RWPE2 (cell line): ENCODE measurements around the gene TAF11L9.
"Not testable (repeated sequence)": the region's sequence is repeated elsewhere in the genome, so short reads cannot be mapped to it uniquely, and the experiment has no call there.

Source experiments
- ATAC-seq: fragments of 200-7000 bp; cut with Tn5 transposase; 3 replicates; pipeline ENCODE4 v1.9.1; 2021; ENCODE audit warnings: low read depth
- DNase-seq: peaks from one replicate; pipeline ENCODE4 v3.0.0-alpha.2; 2020; ENCODE audit warnings: low spot score
- H3K27ac ChIP-seq: fragments of 450-650 bp; 2 replicates; pipeline ENCODE4 v1.5.1; 2017; ENCODE audit warnings: mild to moderate bottlenecking; ENCODE audit not compliant: poor library complexity, severe bottlenecking
- H3K27me3 ChIP-seq: fragments of 250-450 bp; sonication (Bioruptor Pico); 2 replicates; pipeline ENCODE4 v1.5.1; 2021; ENCODE audit warnings: mild to moderate bottlenecking, moderate library complexity; ENCODE audit not compliant: insufficient read depth, poor library complexity, severe bottlenecking
- H3K36me3 ChIP-seq: fragments of 250-450 bp; sonication (Bioruptor Pico); 2 replicates; pipeline ENCODE4 v1.5.1; 2020; ENCODE audit warnings: low read depth, mild to moderate bottlenecking, moderate library complexity
- H3K4me1 ChIP-seq: fragments of 250-450 bp; sonication (Bioruptor Pico); 2 replicates; pipeline ENCODE4 v1.5.1; 2021; ENCODE audit warnings: mild to moderate bottlenecking, moderate library complexity; ENCODE audit not compliant: insufficient read depth, poor library complexity, severe bottlenecking
- H3K4me3 ChIP-seq: fragments of 250-450 bp; sonication (Bioruptor Pico); 2 replicates; pipeline ENCODE4 v1.5.1; 2021; ENCODE audit warnings: mild to moderate bottlenecking, moderate library complexity; ENCODE audit not compliant: severe bottlenecking
- H3K9me3 ChIP-seq: fragments of 250-450 bp; sonication (Bioruptor Pico); 2 replicates; pipeline ENCODE4 v1.5.1; 2021; ENCODE audit warnings: mild to moderate bottlenecking, moderate library complexity; ENCODE audit not compliant: severe bottlenecking
- TF ChIP-seq, protein P1 (sequence below): fragments of 450-650 bp; IDR thresholded peaks from one replicate; pipeline ENCODE4 v1.5.1; 2017; ENCODE audit warnings: mild to moderate bottlenecking, moderate library complexity; ENCODE audit not compliant: poor library complexity, severe bottlenecking

TAF11L9 gene

DNA sequence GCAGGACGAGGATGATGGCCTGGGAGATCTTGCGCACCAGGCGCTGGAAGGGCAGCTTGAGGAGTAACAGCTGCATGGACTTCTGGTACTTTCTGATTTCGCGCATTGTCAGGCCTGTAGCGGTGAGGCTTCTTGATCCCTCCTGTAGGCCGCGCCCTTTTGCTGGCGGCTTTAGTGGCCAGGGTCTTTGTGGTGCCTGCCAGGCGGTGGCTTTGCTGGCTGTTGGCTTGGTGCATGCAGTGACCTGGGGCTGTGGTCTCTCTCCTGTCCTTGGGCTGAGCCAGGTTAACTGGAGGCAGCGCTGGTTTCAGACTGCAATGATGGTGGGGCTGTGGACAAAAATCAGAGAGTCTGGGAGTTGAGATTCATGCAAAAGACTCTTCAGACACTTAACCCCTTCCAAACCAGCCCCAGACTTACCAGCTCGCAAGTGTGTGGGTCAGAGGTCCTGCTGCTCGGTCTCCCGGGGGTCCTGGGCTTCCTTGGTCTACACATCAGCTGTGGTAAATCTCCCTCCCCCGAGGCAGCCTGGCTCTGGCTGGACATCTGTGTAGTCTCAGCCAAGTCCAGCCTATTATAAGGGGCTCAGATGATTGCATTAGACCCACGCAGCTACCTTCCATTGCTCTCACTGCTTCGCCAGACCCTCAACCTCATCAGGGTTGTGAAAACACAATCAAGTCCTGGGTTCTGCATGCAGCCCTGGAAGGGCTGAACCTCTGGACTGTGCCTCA, 20.8 kb upstream of the TAF11L9 start:
- Histone ChIP-seq H3K4me3 (no peak overlapping the region), H3K4me1 (no peaks in the 10 kb centered on the region), H3K9me3 (no peaks in the 10 kb centered on the region), H3K27ac (no peak overlapping the region), H3K36me3 (no peaks in the 10 kb centered on the region), H3K27me3 (no peaks in the 10 kb centered on the region)
- ATAC-seq (no peak), DNase-seq (no peak)
- TF ChIP-seq, protein P1, sequence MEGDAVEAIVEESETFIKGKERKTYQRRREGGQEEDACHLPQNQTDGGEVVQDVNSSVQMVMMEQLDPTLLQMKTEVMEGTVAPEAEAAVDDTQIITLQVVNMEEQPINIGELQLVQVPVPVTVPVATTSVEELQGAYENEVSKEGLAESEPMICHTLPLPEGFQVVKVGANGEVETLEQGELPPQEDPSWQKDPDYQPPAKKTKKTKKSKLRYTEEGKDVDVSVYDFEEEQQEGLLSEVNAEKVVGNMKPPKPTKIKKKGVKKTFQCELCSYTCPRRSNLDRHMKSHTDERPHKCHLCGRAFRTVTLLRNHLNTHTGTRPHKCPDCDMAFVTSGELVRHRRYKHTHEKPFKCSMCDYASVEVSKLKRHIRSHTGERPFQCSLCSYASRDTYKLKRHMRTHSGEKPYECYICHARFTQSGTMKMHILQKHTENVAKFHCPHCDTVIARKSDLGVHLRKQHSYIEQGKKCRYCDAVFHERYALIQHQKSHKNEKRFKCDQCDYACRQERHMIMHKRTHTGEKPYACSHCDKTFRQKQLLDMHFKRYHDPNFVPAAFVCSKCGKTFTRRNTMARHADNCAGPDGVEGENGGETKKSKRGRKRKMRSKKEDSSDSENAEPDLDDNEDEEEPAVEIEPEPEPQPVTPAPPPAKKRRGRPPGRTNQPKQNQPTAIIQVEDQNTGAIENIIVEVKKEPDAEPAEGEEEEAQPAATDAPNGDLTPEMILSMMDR, result no peak

DNA sequence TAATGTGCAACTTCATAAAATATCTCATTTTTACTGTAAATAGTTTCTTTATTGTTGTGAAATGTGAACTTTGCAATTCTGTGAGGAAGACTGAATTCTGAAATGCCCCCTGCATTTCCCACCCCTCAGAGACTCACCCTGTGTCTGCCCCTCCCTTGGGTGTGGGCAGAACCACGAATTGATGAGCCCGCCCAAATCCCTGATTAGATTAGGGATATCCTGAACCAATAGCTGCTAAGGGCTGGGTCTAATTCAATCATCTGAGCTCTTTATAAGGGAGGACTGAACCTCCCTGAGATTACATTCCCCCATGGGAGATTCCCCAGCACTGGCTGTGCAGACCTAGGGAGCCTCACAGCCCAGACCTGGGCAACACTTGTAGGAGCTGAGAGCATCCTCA, 15.9 kb upstream of the TAF11L9 start, which contains the start of gene TAF11L12:
Gene TAF11L12 (plus strand): TSS at position 301 of the 400 bp plus-strand sequence.
- not testable (repeated sequence) for H3K9me3 ChIP-seq

DNA sequence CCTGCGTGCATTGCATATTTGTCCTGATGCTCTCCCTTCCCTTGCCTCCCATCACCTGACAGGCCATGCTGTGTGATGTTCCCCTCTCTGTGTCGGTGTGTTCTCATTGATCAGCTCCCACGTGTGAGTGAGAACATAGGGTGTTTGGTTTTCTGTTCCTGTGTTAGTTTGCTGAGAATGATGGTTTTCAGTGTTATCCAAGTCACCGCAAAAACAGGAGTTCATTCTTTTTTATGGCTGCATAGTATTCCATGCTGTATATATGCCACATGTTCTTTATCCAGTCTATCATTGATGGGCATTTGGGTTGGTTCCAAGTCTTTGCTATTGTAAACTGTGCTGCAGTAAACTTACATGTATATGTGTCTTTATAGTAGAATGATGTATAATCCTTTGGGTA, 13.3 kb upstream of the TAF11L9 start:
- not testable (repeated sequence) for H3K27ac ChIP-seq, H3K4me3 ChIP-seq, H3K36me3 ChIP-seq, ATAC-seq, H3K27me3 ChIP-seq, H3K4me1 ChIP-seq, DNase-seq, H3K9me3 ChIP-seq

More for the DNA sequence above, 15.9 kb upstream of the TAF11L9 start, which contains the start of gene TAF11L12:
- not testable (repeated sequence) for H3K27me3 ChIP-seq, H3K4me3 ChIP-seq, ATAC-seq, DNase-seq, H3K36me3 ChIP-seq, H3K4me1 ChIP-seq, H3K27ac ChIP-seq

DNA sequence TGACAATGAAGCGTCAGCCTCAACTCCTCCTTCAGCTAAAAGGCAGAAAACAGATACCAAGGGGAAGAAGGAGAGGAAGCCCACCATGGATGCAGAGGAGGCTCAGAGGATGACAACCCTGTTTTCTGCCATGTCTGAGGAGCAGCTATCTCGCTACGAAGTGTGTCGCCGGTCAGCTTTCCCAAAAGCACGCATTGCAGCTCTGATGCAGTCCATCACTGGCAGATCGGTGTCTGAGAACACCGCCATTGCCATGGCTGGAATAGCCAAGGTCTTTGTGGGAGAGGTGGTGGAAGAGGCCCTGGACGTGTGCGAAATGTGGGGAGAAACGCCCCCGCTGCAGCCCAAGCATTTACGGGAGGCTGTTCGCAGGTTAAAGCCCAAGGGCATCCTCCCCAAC, 10.8 kb upstream of the TAF11L9 start:
- no peaks in the 10 kb centered on the region for H3K36me3 ChIP-seq
- no peak overlapping the region for H3K27ac ChIP-seq
- H3K4me1 ChIP-seq, result no peaks in the 10 kb centered on the region
- H3K27me3 ChIP-seq, result no peaks in the 10 kb centered on the region
- ATAC-seq (no peak), DNase-seq (no peak)
- TF ChIP-seq, protein P1, result no peak
- H3K4me3 ChIP-seq, result no peak overlapping the region
- H3K9me3 ChIP-seq, result no peaks in the 10 kb centered on the region

DNA sequence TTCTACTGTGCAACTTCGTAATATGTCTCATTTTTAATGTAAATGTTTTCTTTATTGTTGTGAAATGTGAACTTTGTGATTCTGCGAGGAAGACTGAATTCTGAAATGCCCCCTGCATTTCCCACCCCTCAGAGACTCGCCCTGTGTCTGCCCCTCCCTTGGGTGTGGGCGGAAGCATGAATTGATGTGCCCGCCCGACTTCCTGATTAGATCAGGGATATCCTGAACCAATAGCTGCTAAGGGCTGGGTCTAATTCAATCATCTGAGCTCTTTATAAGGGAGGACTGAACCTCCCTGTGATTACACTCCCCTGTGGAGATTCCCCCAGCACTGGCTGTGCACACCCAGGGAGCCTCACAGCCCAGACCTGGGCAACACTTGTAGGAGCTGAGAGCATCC, 9.7 kb upstream of the TAF11L9 start, which contains the start of gene TAF11L11:
Gene TAF11L11 (plus strand): TSS at position 304 of the 400 bp plus-strand sequence.
- not testable (repeated sequence) for H3K36me3 ChIP-seq, H3K4me3 ChIP-seq, H3K4me1 ChIP-seq, ATAC-seq, DNase-seq, H3K9me3 ChIP-seq, H3K27ac ChIP-seq, H3K27me3 ChIP-seq

DNA sequence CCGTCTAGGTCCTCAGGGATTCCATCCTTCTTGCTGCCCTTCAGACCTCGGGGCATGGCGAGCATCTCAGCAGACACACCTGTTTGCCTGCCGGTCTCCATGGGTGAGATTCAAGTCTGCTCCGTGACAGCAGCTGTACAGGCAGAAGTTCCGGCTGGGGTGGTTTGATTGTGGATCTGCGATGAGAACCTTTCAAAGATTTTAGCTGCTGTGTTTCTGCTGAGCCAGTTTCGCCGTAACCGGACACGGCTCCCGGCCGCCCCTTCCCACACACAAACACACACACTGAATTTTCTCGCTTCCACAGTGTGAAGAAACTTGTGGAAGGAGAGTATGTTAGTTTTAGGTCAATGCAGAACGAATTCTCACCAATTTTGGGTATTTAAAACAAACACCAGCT, 3.5 kb upstream of the TAF11L9 start, which contains the start of gene TAF11L10:
Gene TAF11L10 (minus strand): TSS at position 101 of the 400 bp plus-strand sequence.
- not testable (repeated sequence) for H3K27me3 ChIP-seq, H3K36me3 ChIP-seq

DNA sequence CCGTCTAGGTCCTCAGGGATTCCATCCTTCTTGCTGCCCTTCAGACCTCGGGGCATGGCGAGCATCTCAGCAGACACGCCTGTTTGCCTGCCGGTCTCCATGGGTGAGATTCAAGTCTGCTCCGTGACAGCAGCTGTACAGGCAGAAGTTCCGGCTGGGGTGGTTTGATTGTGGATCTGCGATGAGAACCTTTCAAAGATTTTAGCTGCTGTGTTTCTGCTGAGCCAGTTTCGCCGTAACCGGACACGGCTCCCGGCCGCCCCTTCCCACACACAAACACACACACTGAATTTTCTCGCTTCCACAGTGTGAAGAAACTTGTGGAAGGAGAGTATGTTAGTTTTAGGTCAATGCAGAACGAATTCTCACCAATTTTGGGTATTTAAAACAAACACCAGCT, 3.3 kb downstream of the TAF11L9 start, which contains the start of gene TAF11L8:
Gene TAF11L8 (minus strand): TSS at position 101 of the 400 bp plus-strand sequence.
- H3K9me3 ChIP-seq, H3K27me3 ChIP-seq, H3K27ac ChIP-seq, H3K4me1 ChIP-seq, H3K4me3 ChIP-seq, H3K36me3 ChIP-seq, DNase-seq, ATAC-seq: not testable (repeated sequence)

More for the DNA sequence above, 3.5 kb upstream of the TAF11L9 start, which contains the start of gene TAF11L10:
- not testable (repeated sequence) for ATAC-seq, H3K4me3 ChIP-seq, H3K27ac ChIP-seq, H3K9me3 ChIP-seq, DNase-seq, H3K4me1 ChIP-seq

DNA sequence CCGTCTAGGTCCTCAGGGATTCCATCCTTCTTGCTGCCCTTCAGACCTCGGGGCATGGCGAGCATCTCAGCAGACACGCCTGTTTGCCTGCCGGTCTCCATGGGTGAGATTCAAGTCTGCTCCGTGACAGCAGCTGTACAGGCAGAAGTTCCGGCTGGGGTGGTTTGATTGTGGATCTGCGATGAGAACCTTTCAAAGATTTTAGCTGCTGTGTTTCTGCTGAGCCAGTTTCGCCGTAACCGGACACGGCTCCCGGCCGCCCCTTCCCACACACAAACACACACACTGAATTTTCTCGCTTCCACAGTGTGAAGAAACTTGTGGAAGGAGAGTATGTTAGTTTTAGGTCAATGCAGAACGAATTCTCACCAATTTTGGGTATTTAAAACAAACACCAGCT, 8.5 kb downstream of the TAF11L9 start, which contains the start of gene TAF11L7:
Gene TAF11L7 (minus strand): TSS at position 101 of the 400 bp plus-strand sequence.
- not testable (repeated sequence) for ATAC-seq, H3K27ac ChIP-seq, H3K4me3 ChIP-seq, H3K36me3 ChIP-seq, H3K9me3 ChIP-seq, DNase-seq, H3K27me3 ChIP-seq, H3K4me1 ChIP-seq
